GM12892 (cell line): Measurements from ENCODE around the gene CMTR2.

Experiments
- DNase-seq: peaks from one replicate; pipeline ENCODE4 v3.0.0; 2011; ENCODE audit not compliant: insufficient read length
- FAIRE-seq: peaks from 2 replicates; lab custom pipeline; 2011; peaks lifted over from hg19 to GRCh38; lab: Jason Lieb, UNC
- POLR2A ChIP-seq: IDR thresholded peaks from 2 replicates; pipeline ENCODE4 v1.6.1; 2011; ENCODE audit warnings: low read depth, low read length, control low read depth
- POLR2AphosphoS5 ChIP-seq: IDR thresholded peaks from 2 replicates; pipeline ENCODE4 v1.6.1; 2011; ENCODE audit warnings: low read depth, low read length, control low read depth
- TAF1 ChIP-seq: IDR thresholded peaks from 2 replicates; pipeline ENCODE4 v1.6.1; 2011; ENCODE audit warnings: low read depth, mild to moderate bottlenecking, control low read depth, low read length, borderline replicate concordance

CMTR2 gene

GRCh38 chr16:71242601-71243000, 46.6 kb downstream of the CMTR2 start:
- TF ChIP-seq POLR2AphosphoS5 (no peak), TAF1 (no peak), POLR2A (no peak)
- FAIRE-seq: no peak
- no peak for DNase-seq

GRCh38 chr16:71242036-71242435, 47.2 kb downstream of the CMTR2 start:
- DNase-seq: no peak
- TF ChIP-seq POLR2A (no peak), POLR2AphosphoS5 (no peak), TAF1 (no peak)
- no peak for FAIRE-seq
